KMS-11 (cell line): ENCODE data around the gene SURF1.
"Not testable (repeated sequence)": the region's sequence is repeated elsewhere in the genome, so short reads cannot be mapped to it uniquely, and the experiment has no call there.

Experiments
- H2AFZ ChIP-seq: fragments of 200-600 bp; sonication (generic); 2 replicates; pipeline ENCODE4 v1.6.1; 2016; ENCODE audit warnings: antibody characterized with exemption, mixed run types, low read depth
- H3K27ac ChIP-seq: fragments of 200-600 bp; sonication (generic); 2 replicates; pipeline ENCODE4 v1.6.1; 2016; ENCODE audit warnings: mild to moderate bottlenecking, mixed run types
- H3K27me3 ChIP-seq: fragments of 200-600 bp; sonication (generic); 2 replicates; pipeline ENCODE4 v1.6.1; 2017; ENCODE audit warnings: mild to moderate bottlenecking, low read depth, mixed run types, moderate library complexity; ENCODE audit not compliant: insufficient read depth
- H3K36me3 ChIP-seq: fragments of 200-600 bp; sonication (generic); 2 replicates; pipeline ENCODE4 v1.6.1; 2017; ENCODE audit warnings: mild to moderate bottlenecking, mixed run types; ENCODE audit not compliant: insufficient read depth
- H3K4me1 ChIP-seq: fragments of 200-600 bp; sonication (generic); 2 replicates; pipeline ENCODE4 v1.6.1; 2016; ENCODE audit warnings: mild to moderate bottlenecking, low read depth, mixed run types; ENCODE audit not compliant: poor library complexity, severe bottlenecking
- H3K4me2 ChIP-seq: fragments of 200-600 bp; sonication (generic); 2 replicates; pipeline ENCODE4 v1.7.0; 2016; ENCODE audit warnings: mild to moderate bottlenecking, mixed run types
- H3K4me3 ChIP-seq: fragments of 200-600 bp; sonication (generic); IDR thresholded peaks from 2 replicates; pipeline ENCODE4 v1.6.1; 2017; ENCODE audit warnings: low read depth, low read length, mixed read lengths; ENCODE audit not compliant: insufficient read depth
- H3K79me2 ChIP-seq: fragments of 200-600 bp; sonication (generic); 2 replicates; pipeline ENCODE4 v1.6.1; 2016; ENCODE audit warnings: low read depth, mixed run types; ENCODE audit not compliant: insufficient read depth
- H3K9ac ChIP-seq: fragments of 200-600 bp; sonication (generic); 2 replicates; pipeline ENCODE4 v1.6.1; 2016; ENCODE audit warnings: mild to moderate bottlenecking, mixed run types
- H4K20me1 ChIP-seq: fragments of 200-600 bp; sonication (generic); 2 replicates; pipeline ENCODE4 v1.6.1; 2016; ENCODE audit warnings: mild to moderate bottlenecking, mixed run types; ENCODE audit not compliant: insufficient read depth
- TF ChIP-seq, protein P1 (sequence below): fragments of 200-600 bp; sonication (generic); conservative IDR thresholded peaks from 2 replicates; pipeline ENCODE4 v1.6.1; 2017; ENCODE audit warnings: low read depth, mild to moderate bottlenecking, antibody characterized with exemption, low read length, moderate library complexity, mixed read lengths

SURF1 gene

GRCh38 chr9:133331641-133332380, 24.5 kb downstream of the SURF1 start:
- H3K27ac ChIP-seq, result no peak overlapping the region
- no peaks in the 10 kb centered on the region for H4K20me1 ChIP-seq
- H3K79me2 ChIP-seq, result peaks cover 9% of the 10 kb centered on the region; the same call in 1 of the 2 replicates
- H3K36me3 ChIP-seq, result no peaks in the 10 kb centered on the region
- H3K9ac ChIP-seq, result no peak overlapping the region
- TF ChIP-seq, protein P1, sequence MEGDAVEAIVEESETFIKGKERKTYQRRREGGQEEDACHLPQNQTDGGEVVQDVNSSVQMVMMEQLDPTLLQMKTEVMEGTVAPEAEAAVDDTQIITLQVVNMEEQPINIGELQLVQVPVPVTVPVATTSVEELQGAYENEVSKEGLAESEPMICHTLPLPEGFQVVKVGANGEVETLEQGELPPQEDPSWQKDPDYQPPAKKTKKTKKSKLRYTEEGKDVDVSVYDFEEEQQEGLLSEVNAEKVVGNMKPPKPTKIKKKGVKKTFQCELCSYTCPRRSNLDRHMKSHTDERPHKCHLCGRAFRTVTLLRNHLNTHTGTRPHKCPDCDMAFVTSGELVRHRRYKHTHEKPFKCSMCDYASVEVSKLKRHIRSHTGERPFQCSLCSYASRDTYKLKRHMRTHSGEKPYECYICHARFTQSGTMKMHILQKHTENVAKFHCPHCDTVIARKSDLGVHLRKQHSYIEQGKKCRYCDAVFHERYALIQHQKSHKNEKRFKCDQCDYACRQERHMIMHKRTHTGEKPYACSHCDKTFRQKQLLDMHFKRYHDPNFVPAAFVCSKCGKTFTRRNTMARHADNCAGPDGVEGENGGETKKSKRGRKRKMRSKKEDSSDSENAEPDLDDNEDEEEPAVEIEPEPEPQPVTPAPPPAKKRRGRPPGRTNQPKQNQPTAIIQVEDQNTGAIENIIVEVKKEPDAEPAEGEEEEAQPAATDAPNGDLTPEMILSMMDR, result no peak
- no peak overlapping the region for H3K4me3 ChIP-seq
- H3K4me2 ChIP-seq, result no peak overlapping the region
- peaks cover 7% of the 10 kb centered on the region; the same call in 1 of the 2 replicates for H3K27me3 ChIP-seq
- peaks cover 10% of the 10 kb centered on the region for H3K4me1 ChIP-seq
- H2AFZ ChIP-seq, result no peak overlapping the region

- Histone ChIP-seq H4K20me1 (no peaks in the 10 kb centered on the region), H3K27ac (no peak overlapping the region), H3K79me2 (peaks cover 9% of the 10 kb centered on the region; the same call in 1 of the 2 replicates), H3K4me3 (no peak overlapping the region), H3K4me2 (no peak overlapping the region), H2AFZ (no peak overlapping the region), H3K9ac (no peak overlapping the region), H3K4me1 (peaks cover 10% of the 10 kb centered on the region), H3K27me3 (peaks cover 8% of the 10 kb centered on the region; the same call in 1 of the 2 replicates), H3K36me3 (no peaks in the 10 kb centered on the region)
- TF ChIP-seq, protein P1, result no peak
These were observed 25.1 kb downstream of the SURF1 start for GRCh38 chr9:133331221-133331620.

DNA sequence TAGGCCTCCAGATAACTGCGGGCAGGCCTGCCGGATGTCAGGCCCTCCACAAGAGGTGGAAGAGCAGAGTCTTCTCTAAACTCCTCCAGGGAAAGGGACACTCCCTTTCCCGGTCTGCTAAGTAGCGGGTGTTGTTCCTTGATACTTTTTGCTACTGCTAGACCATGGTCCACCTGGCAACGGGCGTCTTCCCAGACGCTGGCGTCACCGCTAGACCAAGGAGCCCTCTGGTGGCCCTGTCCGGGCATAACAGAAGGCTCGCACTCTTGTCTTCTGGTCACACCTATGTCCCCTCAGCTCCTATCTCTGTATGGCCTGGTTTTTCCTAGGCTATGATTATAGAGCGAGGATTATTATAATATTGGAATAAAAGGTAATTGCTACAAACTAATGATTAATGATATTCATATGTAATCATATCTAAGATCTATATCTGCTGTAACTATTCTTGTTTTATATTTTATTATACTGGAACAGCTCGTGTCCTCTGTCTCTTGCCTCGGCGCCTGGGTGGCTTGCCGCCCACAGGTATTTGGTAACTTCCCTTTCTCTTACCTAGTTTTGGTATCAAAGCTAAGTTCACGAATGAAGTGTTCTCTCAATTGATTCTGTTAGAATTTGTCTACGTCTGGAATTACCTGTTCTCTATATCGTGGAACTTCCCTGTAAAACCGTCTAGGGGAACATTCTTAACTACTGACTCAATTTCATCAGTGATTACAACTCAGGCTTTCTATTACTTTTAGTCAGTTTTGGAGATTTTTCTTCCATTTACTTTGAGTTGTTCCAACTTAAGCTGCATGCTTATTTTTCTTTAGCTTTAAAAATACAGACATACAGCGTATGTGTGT, 26.8 kb downstream of the SURF1 start:
- H4K20me1 ChIP-seq, H3K9ac ChIP-seq, H3K36me3 ChIP-seq, H3K4me1 ChIP-seq, H2AFZ ChIP-seq, H3K4me3 ChIP-seq, H3K4me2 ChIP-seq, H3K27ac ChIP-seq, H3K79me2 ChIP-seq: not testable (repeated sequence)
- H3K27me3 ChIP-seq, result peaks cover 22% of the 10 kb centered on the region; the same call in 1 of the 2 replicates

- H3K27ac ChIP-seq, result no peak overlapping the region
- H3K4me2 ChIP-seq, result no peak overlapping the region
- TF ChIP-seq, protein P1, result no peak
- no peak overlapping the region for H2AFZ ChIP-seq
- H3K9ac ChIP-seq, result no peak overlapping the region
- H3K4me1 ChIP-seq, result no peaks in the 10 kb centered on the region
- H3K79me2 ChIP-seq, result no peaks in the 10 kb centered on the region
- no peaks in the 10 kb centered on the region for H3K36me3 ChIP-seq
- H3K4me3 ChIP-seq, result no peak overlapping the region
- H3K27me3 ChIP-seq, result peaks cover 37% of the 10 kb centered on the region
- H4K20me1 ChIP-seq, result no peaks in the 10 kb centered on the region
These were observed 28.3 kb downstream of the SURF1 start for GRCh38 chr9:133327834-133328484.

DNA sequence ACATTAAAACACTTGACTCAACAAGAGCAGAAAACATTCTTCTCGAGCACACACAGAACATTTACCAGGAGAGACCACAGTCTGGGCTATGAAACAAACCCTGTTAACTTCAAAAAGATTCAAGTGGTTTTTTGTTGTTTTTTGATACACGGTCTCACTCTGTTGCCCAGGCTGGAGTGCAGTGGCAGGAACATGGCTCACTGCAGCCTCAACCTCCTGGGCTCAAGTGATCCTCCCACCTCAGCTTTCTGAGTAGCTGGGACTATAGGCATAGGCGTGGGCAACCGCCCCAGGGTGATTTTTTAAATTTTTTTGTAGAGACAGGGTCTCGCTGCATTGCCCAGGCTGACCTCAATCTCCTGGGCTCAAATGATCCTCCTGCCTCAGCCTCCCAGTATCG, 29.3 kb downstream of the SURF1 start:
- not testable (repeated sequence) for H3K9ac ChIP-seq, H3K4me1 ChIP-seq, H3K36me3 ChIP-seq, H2AFZ ChIP-seq, H3K79me2 ChIP-seq, H3K27ac ChIP-seq, H3K4me2 ChIP-seq, H3K4me3 ChIP-seq, H4K20me1 ChIP-seq
- peaks cover 44% of the 10 kb centered on the region for H3K27me3 ChIP-seq
